ENCODE results near the gene IL2RG.

- TF ChIP-seq CTCF (conservative IDR thresholded peaks at IDR 0.05; ENCODE audit: low read depth, low read length) = no peak
- no peak for TF ChIP-seq EZH2 (IDR thresholded peaks at IDR 0.05; ENCODE audit: borderline replicate concordance, low read depth, low read length, poor library complexity, severe bottlenecking)
These were observed 42.8 kb upstream of the IL2RG start for GRCh38 chrX:71154196-71154595.
